ENCODE results near the gene UNC5C.

DNA sequence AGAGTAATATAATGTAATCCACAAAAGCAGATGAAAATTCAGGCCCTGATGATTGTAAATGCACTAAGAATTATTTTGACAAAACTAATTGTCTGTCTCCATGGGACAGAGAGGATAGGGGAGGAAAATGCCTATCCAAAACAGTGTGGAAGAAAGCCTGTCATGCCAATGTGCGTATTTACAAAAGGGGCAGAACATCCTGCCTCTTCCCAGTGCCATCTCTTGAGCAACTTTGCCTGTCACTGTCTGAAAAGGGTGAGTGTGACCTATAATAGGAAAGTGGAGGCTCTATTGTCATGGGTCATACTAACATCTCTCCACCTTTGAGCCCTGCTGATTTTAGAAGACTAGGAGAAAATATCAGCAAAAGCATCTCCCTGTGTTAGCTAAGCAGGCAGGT lies 264.1 kb downstream of the UNC5C start:
- TF ChIP-seq, protein P1, sequence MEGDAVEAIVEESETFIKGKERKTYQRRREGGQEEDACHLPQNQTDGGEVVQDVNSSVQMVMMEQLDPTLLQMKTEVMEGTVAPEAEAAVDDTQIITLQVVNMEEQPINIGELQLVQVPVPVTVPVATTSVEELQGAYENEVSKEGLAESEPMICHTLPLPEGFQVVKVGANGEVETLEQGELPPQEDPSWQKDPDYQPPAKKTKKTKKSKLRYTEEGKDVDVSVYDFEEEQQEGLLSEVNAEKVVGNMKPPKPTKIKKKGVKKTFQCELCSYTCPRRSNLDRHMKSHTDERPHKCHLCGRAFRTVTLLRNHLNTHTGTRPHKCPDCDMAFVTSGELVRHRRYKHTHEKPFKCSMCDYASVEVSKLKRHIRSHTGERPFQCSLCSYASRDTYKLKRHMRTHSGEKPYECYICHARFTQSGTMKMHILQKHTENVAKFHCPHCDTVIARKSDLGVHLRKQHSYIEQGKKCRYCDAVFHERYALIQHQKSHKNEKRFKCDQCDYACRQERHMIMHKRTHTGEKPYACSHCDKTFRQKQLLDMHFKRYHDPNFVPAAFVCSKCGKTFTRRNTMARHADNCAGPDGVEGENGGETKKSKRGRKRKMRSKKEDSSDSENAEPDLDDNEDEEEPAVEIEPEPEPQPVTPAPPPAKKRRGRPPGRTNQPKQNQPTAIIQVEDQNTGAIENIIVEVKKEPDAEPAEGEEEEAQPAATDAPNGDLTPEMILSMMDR (IDR thresholded peaks at IDR 0.05; ENCODE audit: low read depth, low read length, missing input control): no peak
- TF ChIP-seq JUND (IDR thresholded peaks at IDR 0.05) (no peak), GABPA (IDR thresholded peaks at IDR 0.05 in 1 of 2, conservative IDR thresholded peaks at IDR 0.05 in 1 of 2) (no peak), FOXA1 (IDR thresholded peaks at IDR 0.05) (no peak)
